ENCODE results near the gene MYOZ3. TPM values are rescaled to one million over a fixed set of nuclear protein-coding genes. Genes with fewer than 3 reads are reported as not detected.

Gene MYOZ3
- 4.7 TPM for total RNA-seq

GRCh38 chr5:150661086-150661485, at the start of gene MYOZ3:
Gene MYOZ3, plus strand, starts transcription at chr5:150661251. Its CDS starts 1,691 bp downstream, at chr5:150662942.
- Histone ChIP-seq H3K4me1 (ENCODE audit: control insufficient read depth in 3 of 3, insufficient read depth in 3 of 3, low read length in 3 of 3) (peaks cover 59 to 79% (median 66%) of the 10 kb centered on the region in 3 donors), H3K36me3 (ENCODE audit: control insufficient read depth in 3 of 3, insufficient read depth in 3 of 3, low read length in 3 of 3) (peaks cover 0 to 4% (median 0%) of the 10 kb centered on the region in 3 donors)

GRCh38 chr5:150612405-150612804, 48.6 kb upstream of the MYOZ3 start:
- Histone ChIP-seq H3K9me3 (ENCODE audit: control insufficient read depth in 3 of 3, low read length in 3 of 3) (no peaks in the 10 kb centered on the region), H3K4me1 (ENCODE audit: control insufficient read depth in 3 of 3, insufficient read depth in 3 of 3, low read length in 3 of 3) (peaks cover 84 to 97% (median 94%) of the 10 kb centered on the region in 3 donors), H3K9ac (ENCODE audit: low read depth in 1 of 3, low read length in 3 of 3) (peak overlapping the region in 2 of 3 donors; percentile 28 to 76), H3K27me3 (ENCODE audit: control insufficient read depth in 3 of 3, insufficient read depth in 3 of 3, low read length in 3 of 3) (no peaks in the 10 kb centered on the region), H3K27ac (ENCODE audit: low read depth, low read length) (peak overlapping the region; percentile 99), H3K4me3 (ENCODE audit: low read length in 3 of 3) (no peak overlapping the region), H3K36me3 (ENCODE audit: control insufficient read depth in 3 of 3, insufficient read depth in 3 of 3, low read length in 3 of 3) (no peaks in the 10 kb centered on the region)

More at GRCh38 chr5:150661086-150661485, at the start of gene MYOZ3:
- H3K27ac ChIP-seq (ENCODE audit: low read depth, low read length): peak within 1 kb of the TSS; percentile 97
- H3K27me3 ChIP-seq (ENCODE audit: control insufficient read depth in 3 of 3, insufficient read depth in 3 of 3, low read length in 3 of 3): no peaks in the 10 kb centered on the region
- peak within 1 kb of the TSS; percentile 76 to 88 (median 83) for H3K4me3 ChIP-seq (ENCODE audit: low read length in 3 of 3)
- no peaks in the 10 kb centered on the region for H3K9me3 ChIP-seq (ENCODE audit: control insufficient read depth in 3 of 3, low read length in 3 of 3)
- H3K9ac ChIP-seq (ENCODE audit: low read depth in 1 of 3, low read length in 3 of 3): peak within 1 kb of the TSS; percentile 87 to 100 (median 88)

GRCh38 chr5:150612905-150613670, 48.0 kb upstream of the MYOZ3 start:
- peak overlapping the region in 2 of 3 donors; percentile 13 to 76 for H3K9ac ChIP-seq (ENCODE audit: low read depth in 1 of 3, low read length in 3 of 3)
- H3K36me3 ChIP-seq (ENCODE audit: control insufficient read depth in 3 of 3, insufficient read depth in 3 of 3, low read length in 3 of 3): no peaks in the 10 kb centered on the region
- H3K27me3 ChIP-seq (ENCODE audit: control insufficient read depth in 3 of 3, insufficient read depth in 3 of 3, low read length in 3 of 3): no peaks in the 10 kb centered on the region
- no peaks in the 10 kb centered on the region for H3K9me3 ChIP-seq (ENCODE audit: control insufficient read depth in 3 of 3, low read length in 3 of 3)
- H3K27ac ChIP-seq (ENCODE audit: low read depth, low read length): peak overlapping the region; percentile 99
- H3K4me3 ChIP-seq (ENCODE audit: low read length in 3 of 3): no peak overlapping the region
- peaks cover 88 to 97% (median 95%) of the 10 kb centered on the region in 3 donors for H3K4me1 ChIP-seq (ENCODE audit: control insufficient read depth in 3 of 3, insufficient read depth in 3 of 3, low read length in 3 of 3)

GRCh38 chr5:150613991-150614660, 46.9 kb upstream of the MYOZ3 start:
- Histone ChIP-seq H3K9me3 (ENCODE audit: control insufficient read depth in 3 of 3, low read length in 3 of 3) (no peaks in the 10 kb centered on the region), H3K36me3 (ENCODE audit: control insufficient read depth in 3 of 3, insufficient read depth in 3 of 3, low read length in 3 of 3) (no peaks in the 10 kb centered on the region), H3K9ac (ENCODE audit: low read depth in 1 of 3, low read length in 3 of 3) (peak overlapping the region; percentile 37 to 76 (median 40)), H3K4me1 (ENCODE audit: control insufficient read depth in 3 of 3, insufficient read depth in 3 of 3, low read length in 3 of 3) (peaks cover 92 to 97% (median 96%) of the 10 kb centered on the region in 3 donors), H3K27me3 (ENCODE audit: control insufficient read depth in 3 of 3, insufficient read depth in 3 of 3, low read length in 3 of 3) (no peaks in the 10 kb centered on the region), H3K4me3 (ENCODE audit: low read length in 3 of 3) (peak overlapping the region in 1 of 3 donors; percentile 46), H3K27ac (ENCODE audit: low read depth, low read length) (peak overlapping the region; percentile 99)

- Histone ChIP-seq H3K4me3 (ENCODE audit: low read length in 3 of 3) (peak overlapping the region in 2 of 3 donors; percentile 35 to 59), H3K4me1 (ENCODE audit: control insufficient read depth in 3 of 3, insufficient read depth in 3 of 3, low read length in 3 of 3) (peaks cover 94 to 98% (median 96%) of the 10 kb centered on the region in 3 donors), H3K36me3 (ENCODE audit: control insufficient read depth in 3 of 3, insufficient read depth in 3 of 3, low read length in 3 of 3) (no peaks in the 10 kb centered on the region), H3K27me3 (ENCODE audit: control insufficient read depth in 3 of 3, insufficient read depth in 3 of 3, low read length in 3 of 3) (no peaks in the 10 kb centered on the region), H3K27ac (ENCODE audit: low read depth, low read length) (peak overlapping the region; percentile 99), H3K9ac (ENCODE audit: low read depth in 1 of 3, low read length in 3 of 3) (peak overlapping the region in 2 of 3 donors; percentile 40 to 76), H3K9me3 (ENCODE audit: control insufficient read depth in 3 of 3, low read length in 3 of 3) (no peaks in the 10 kb centered on the region)
These were observed 46.4 kb upstream of the MYOZ3 start for GRCh38 chr5:150614661-150615060.

- H3K27ac ChIP-seq (ENCODE audit: low read depth, low read length): peak overlapping the region; percentile 99
- H3K27me3 ChIP-seq (ENCODE audit: control insufficient read depth in 3 of 3, insufficient read depth in 3 of 3, low read length in 3 of 3): no peaks in the 10 kb centered on the region
- peak overlapping the region; percentile 28 to 76 (median 61) for H3K9ac ChIP-seq (ENCODE audit: low read depth in 1 of 3, low read length in 3 of 3)
- H3K4me1 ChIP-seq (ENCODE audit: control insufficient read depth in 3 of 3, insufficient read depth in 3 of 3, low read length in 3 of 3): peaks cover 92 to 96% (median 95%) of the 10 kb centered on the region in 3 donors
- H3K4me3 ChIP-seq (ENCODE audit: low read length in 3 of 3): peak overlapping the region in 2 of 3 donors; percentile 41 to 59
- H3K9me3 ChIP-seq (ENCODE audit: control insufficient read depth in 3 of 3, low read length in 3 of 3): no peaks in the 10 kb centered on the region
- no peaks in the 10 kb centered on the region for H3K36me3 ChIP-seq (ENCODE audit: control insufficient read depth in 3 of 3, insufficient read depth in 3 of 3, low read length in 3 of 3)
These were observed 45.8 kb upstream of the MYOZ3 start for GRCh38 chr5:150615141-150615699.

- H3K9ac ChIP-seq (ENCODE audit: low read depth in 1 of 3, low read length in 3 of 3): peak overlapping the region in 2 of 3 donors; percentile 37 to 66
- peak overlapping the region in 1 of 3 donors; percentile 45 for H3K4me3 ChIP-seq (ENCODE audit: low read length in 3 of 3)
- no peaks in the 10 kb centered on the region for H3K9me3 ChIP-seq (ENCODE audit: control insufficient read depth in 3 of 3, low read length in 3 of 3)
- peak overlapping the region; percentile 99 for H3K27ac ChIP-seq (ENCODE audit: low read depth, low read length)
- no peaks in the 10 kb centered on the region for H3K36me3 ChIP-seq (ENCODE audit: control insufficient read depth in 3 of 3, insufficient read depth in 3 of 3, low read length in 3 of 3)
- H3K27me3 ChIP-seq (ENCODE audit: control insufficient read depth in 3 of 3, insufficient read depth in 3 of 3, low read length in 3 of 3): no peaks in the 10 kb centered on the region
- peaks cover 83 to 88% (median 87%) of the 10 kb centered on the region in 3 donors for H3K4me1 ChIP-seq (ENCODE audit: control insufficient read depth in 3 of 3, insufficient read depth in 3 of 3, low read length in 3 of 3)
These were observed 45.0 kb upstream of the MYOZ3 start for GRCh38 chr5:150616024-150616470.

- Histone ChIP-seq H3K4me1 (ENCODE audit: control insufficient read depth in 3 of 3, insufficient read depth in 3 of 3, low read length in 3 of 3) (peaks cover 80 to 83% (median 83%) of the 10 kb centered on the region in 3 donors), H3K9ac (ENCODE audit: low read depth in 1 of 3, low read length in 3 of 3) (peak overlapping the region in 2 of 3 donors; percentile 37 to 66), H3K27me3 (ENCODE audit: control insufficient read depth in 3 of 3, insufficient read depth in 3 of 3, low read length in 3 of 3) (no peaks in the 10 kb centered on the region)
These were observed 44.5 kb upstream of the MYOZ3 start for GRCh38 chr5:150616506-150616905.

GRCh38 chr5:150618163-150618562, 42.9 kb upstream of the MYOZ3 start:
- no peaks in the 10 kb centered on the region for H3K27me3 ChIP-seq (ENCODE audit: control insufficient read depth in 3 of 3, insufficient read depth in 3 of 3, low read length in 3 of 3)
- H3K4me3 ChIP-seq (ENCODE audit: low read length in 3 of 3): no peak overlapping the region
- H3K27ac ChIP-seq (ENCODE audit: low read depth, low read length): peak overlapping the region; percentile 69
- H3K9me3 ChIP-seq (ENCODE audit: control insufficient read depth in 3 of 3, low read length in 3 of 3): no peaks in the 10 kb centered on the region
- peak overlapping the region in 1 of 3 donors; percentile 69 for H3K9ac ChIP-seq (ENCODE audit: low read depth in 1 of 3, low read length in 3 of 3)
- H3K36me3 ChIP-seq (ENCODE audit: control insufficient read depth in 3 of 3, insufficient read depth in 3 of 3, low read length in 3 of 3): peaks cover 0 to 12% (median 5%) of the 10 kb centered on the region in 3 donors
- peaks cover 67 to 83% (median 80%) of the 10 kb centered on the region in 3 donors for H3K4me1 ChIP-seq (ENCODE audit: control insufficient read depth in 3 of 3, insufficient read depth in 3 of 3, low read length in 3 of 3)

More at GRCh38 chr5:150616506-150616905, 44.5 kb upstream of the MYOZ3 start:
- peaks cover 0 to under 1% (median 0%) of the 10 kb centered on the region in 3 donors for H3K36me3 ChIP-seq (ENCODE audit: control insufficient read depth in 3 of 3, insufficient read depth in 3 of 3, low read length in 3 of 3)
- H3K9me3 ChIP-seq (ENCODE audit: control insufficient read depth in 3 of 3, low read length in 3 of 3): no peaks in the 10 kb centered on the region
- H3K4me3 ChIP-seq (ENCODE audit: low read length in 3 of 3): peak overlapping the region in 1 of 3 donors; percentile 45
- H3K27ac ChIP-seq (ENCODE audit: low read depth, low read length): peak overlapping the region; percentile 99

Measured in skeletal muscle tissue (tissue), 4 donors.